Dedifferentiated amniotic fluid mesenchymal stem cell (primary cell): ENCODE data around the gene MRPL20.
"Not testable (repeated sequence)": the region's sequence is repeated elsewhere in the genome, so short reads cannot be mapped to it uniquely, and the experiment has no call there.

Experiments
- DNase-seq: peaks from one replicate; pipeline ENCODE4 v3.0.0-alpha.2; 2016; ENCODE audit errors: extremely low spot score

Gene MRPL20

DNA sequence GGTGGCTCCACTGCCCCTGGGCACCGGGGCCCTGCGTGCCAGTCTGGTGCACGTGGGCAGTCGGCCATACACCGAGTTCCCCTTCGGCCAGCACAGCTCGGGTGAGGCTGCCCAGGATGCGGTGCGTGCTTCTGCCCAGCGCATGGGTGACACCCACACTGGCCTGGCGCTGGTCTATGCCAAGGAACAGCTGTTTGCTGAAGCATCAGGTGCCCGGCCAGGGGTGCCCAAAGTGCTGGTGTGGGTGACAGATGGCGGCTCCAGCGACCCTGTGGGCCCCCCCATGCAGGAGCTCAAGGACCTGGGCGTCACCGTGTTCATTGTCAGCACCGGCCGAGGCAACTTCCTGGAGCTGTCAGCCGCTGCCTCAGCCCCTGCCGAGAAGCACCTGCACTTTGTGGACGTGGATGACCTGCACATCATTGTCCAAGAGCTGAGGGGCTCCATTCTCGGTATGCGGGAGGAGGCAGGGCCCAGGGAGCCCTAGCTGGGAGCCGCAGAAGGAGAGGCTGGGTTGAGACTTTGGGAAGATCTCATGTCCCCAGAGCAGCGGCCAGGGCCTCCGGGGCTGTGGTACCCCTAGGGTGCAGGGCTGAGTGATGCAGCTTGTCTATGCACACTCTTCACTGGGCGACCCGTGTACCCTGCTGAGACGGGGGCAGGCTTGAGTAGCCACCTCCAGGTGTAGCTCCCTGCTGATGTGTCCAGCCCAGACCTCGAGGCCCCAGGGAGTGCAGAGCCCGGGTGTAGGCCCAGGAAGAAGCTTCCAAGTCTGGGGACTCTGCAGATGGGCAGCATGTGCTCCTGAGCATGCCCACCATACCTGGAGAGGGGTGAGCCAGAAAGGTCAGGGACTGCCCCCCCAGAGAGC, 30.2 kb upstream of the MRPL20 start:
- DNase-seq = no peak

GRCh38 chr1:1436630-1437032, 29.5 kb upstream of the MRPL20 start:
- DNase-seq = no peak

GRCh38 chr1:1435911-1436629, 29.0 kb upstream of the MRPL20 start:
- no peak for DNase-seq

DNA sequence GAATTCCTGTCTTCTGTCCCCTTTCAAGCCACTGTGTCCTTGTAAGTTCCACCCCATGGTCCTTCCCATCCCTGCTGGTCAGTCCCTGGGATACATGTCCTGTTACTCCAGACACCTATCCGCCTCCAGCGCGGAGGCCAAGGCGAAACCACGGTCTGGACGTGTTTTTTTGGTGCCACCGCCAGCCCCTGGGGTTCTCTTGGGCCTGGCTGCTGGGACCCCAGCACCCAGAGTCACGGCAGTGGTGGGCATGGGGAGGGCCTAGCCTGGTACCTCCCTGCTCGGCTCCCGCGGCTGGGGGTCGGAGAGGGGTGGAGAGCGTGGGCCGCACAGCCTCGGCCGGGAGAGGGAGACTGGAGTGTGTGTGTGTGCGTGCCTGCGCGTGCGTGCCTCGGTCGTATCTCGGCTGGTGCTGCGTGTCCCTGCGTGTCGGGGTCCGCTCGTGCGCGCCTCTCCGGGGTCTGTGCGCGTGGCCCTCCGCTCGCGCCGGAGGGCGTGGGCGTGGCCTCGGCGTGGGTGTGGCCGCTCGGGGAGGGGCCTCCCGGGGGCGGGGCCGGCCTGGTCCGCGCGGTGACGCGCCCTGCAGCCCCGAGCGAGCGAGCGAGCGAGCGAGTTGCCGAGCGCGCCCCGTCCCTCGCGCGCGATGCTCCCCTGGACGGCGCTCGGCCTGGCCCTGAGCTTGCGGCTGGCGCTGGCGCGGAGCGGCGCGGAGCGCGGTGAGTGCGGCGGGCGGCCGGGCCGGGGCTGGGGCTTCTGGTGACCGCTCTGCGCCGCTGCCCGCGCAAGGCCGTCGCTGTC, 28.2 kb upstream of the MRPL20 start, which contains the start of gene VWA1:
Gene VWA1 (plus strand): TSS at position 585 of the 798 bp plus-strand sequence. CDS start 59 bp downstream, at position 644.
- DNase-seq = peak; percentile 15

GRCh38 chr1:1434824-1435105, 27.7 kb upstream of the MRPL20 start:
- no peak for DNase-seq

GRCh38 chr1:1434131-1434823, 27.2 kb upstream of the MRPL20 start:
- no peak for DNase-seq

- DNase-seq = no peak
Observed at GRCh38 chr1:1433804-1434130, 26.7 kb upstream of the MRPL20 start.

- no peak for DNase-seq
Observed at GRCh38 chr1:1432951-1433803, 26.1 kb upstream of the MRPL20 start.

GRCh38 chr1:1432274-1432950, 25.3 kb upstream of the MRPL20 start:
- no peak for DNase-seq

- no peak for DNase-seq
Observed at GRCh38 chr1:1431845-1432273, 24.8 kb upstream of the MRPL20 start.

GRCh38 chr1:1430992-1431844, 24.1 kb upstream of the MRPL20 start:
- DNase-seq = no peak

GRCh38 chr1:1430114-1430982, 23.3 kb upstream of the MRPL20 start:
- DNase-seq = no peak

GRCh38 chr1:1429671-1430073, 22.6 kb upstream of the MRPL20 start:
- no peak for DNase-seq

GRCh38 chr1:1428967-1429366, 21.9 kb upstream of the MRPL20 start:
- not testable (repeated sequence) for DNase-seq

DNA sequence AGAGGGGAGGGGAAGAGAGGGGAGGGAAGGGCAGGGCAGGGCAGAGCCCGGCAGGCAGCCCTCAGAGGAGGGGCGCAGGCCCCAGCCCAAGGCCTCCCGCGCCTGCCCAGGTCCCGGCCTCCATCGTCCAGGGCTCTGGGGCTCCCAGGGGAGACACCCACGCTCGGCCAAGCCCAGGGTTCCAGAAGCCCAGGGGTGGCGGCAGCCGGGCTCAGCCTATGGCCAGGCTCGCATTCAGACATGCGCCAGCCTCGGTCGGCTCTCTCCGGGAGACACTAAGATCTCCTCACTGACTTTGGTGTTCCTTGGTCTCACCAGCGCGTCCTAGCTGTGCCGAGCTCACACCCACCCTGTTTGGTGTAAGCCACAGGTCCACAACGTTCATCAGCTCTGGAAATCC, 21.1 kb upstream of the MRPL20 start:
- DNase-seq = no peak

DNA sequence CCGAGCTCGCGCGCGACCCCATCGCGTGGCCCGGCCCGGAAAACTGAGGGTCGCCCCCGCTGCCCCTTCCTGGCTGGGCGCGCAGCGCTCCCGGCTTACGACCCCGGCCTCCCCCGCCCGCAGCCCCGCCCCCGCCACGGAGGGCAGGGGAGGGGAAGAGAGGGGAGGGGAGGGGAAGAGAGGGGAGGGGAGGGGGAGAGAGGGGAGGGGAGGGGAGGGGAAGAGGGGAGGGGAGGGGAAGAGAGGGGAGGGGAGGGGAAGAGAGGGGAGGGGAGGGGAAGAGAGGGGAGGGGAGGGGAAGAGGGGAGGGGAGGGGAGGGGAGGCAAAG, 20.7 kb upstream of the MRPL20 start:
- DNase-seq = no peak

DNA sequence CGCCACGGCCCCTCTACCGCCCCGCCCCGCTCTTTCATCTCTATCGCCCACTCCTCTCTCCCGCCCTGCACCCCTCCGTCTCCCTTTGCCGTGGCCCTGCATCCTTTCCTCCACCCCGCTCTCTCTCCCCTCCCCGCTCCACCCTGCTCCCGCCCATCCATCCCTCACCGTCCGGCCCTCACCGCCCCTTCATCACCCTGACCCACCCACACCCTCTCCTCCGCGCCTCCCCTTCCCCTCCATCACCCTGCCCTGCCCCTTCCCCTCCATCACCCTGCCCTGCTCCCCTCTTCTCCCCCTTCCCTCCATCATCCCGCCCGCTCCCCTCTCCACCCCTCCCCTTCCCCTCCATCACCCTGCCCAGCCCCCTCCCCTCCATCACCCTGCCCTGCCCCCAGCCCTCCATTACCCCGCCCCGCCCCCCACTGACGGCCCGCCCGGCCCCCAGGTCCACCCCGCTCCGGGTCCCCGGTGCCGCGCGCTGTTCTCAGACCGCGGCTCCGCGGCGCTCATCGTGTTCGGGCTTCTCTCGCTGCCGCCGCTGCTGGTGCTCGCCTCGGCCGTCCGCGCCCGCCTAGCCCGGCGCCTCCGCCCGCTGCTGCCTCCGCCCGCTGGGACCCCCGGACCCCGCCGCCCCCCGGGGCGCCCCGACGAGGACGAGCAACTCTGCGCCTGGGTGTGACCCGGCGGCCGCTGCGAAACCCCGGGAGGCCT, 20.2 kb upstream of the MRPL20 start:
- no peak for DNase-seq
